Measurements from ENCODE around the gene EEF2KMT. TPM values are rescaled to one million over a fixed set of nuclear protein-coding genes. Genes with fewer than 3 reads are reported as not detected.

EEF2KMT gene
- total and polyA plus RNA-seq, 9 of the 15 experiments (the other 6 are each of a cell fraction or from before 2014, with no cell fraction given) = 4.2 to 22.7 (median 12.8) TPM

- no peak for TF ChIP-seq CCAR2 (IDR thresholded peaks at IDR 0.05; ENCODE audit: low read depth, low read length)
- TF ChIP-seq ATF6 (CRISPR knock-in tag; IDR thresholded peaks at IDR 0.05) = no peak
Observed at GRCh38 chr16:5073279-5073629, 24.3 kb downstream of the EEF2KMT start (continued).

GRCh38 chr16:5072334-5073278 lies 25.0 kb downstream of the EEF2KMT start:
- Histone ChIP-seq H3K79me2 (ENCODE audit: control insufficient read depth, insufficient read depth, low read length) (peaks cover 16% of the 10 kb centered on the region), H3K9ac (ENCODE audit: insufficient read depth in 1 of 2, low read depth in 2 of 2, low read length in 2 of 2) (peak overlapping the region; percentile 83 to 93; a peak in 3 of 4 replicates), H4K20me1 (replicated peaks; ENCODE audit: control insufficient read depth, insufficient read depth, low read length) (no peaks in the 10 kb centered on the region), H3K9me3 (replicated peaks; ENCODE audit: control insufficient read depth, insufficient read depth, low read depth, low read length) (peaks cover 5% of the 10 kb centered on the region; the same call in 1 of the 2 replicates), H3K36me3 (ENCODE audit: control insufficient read depth, insufficient read depth, low read length) (peaks cover 31% of the 10 kb centered on the region), H3K4me1 (replicated peaks in 1 of 2; ENCODE audit: control insufficient read depth in 2 of 2, insufficient read depth in 2 of 2, low read length in 2 of 2) (peaks cover 5 to 6% of the 10 kb centered on the region in 2 experiments; a peak in 3 of 5 replicates), H3K9me1 (ENCODE audit: control insufficient read depth, insufficient read depth, low read length) (no peaks in the 10 kb centered on the region), H3K27ac (ENCODE audit: extremely low read depth, low read depth, low read length) (peak overlapping the region; percentile 74), H3K4me2 (ENCODE audit: insufficient read depth, low read length) (peak overlapping the region; percentile 99), H2AFZ (ENCODE audit: low read depth, low read length) (peak overlapping the region; percentile 96), H3K4me3 (peak overlapping the region; percentile 94), H3K27me3 (ENCODE audit: control insufficient read depth in 2 of 2, insufficient read depth in 2 of 2, low read length in 2 of 2) (peaks cover 0 to 5% of the 10 kb centered on the region in 2 experiments; a peak in 1 of 5 replicates)
- BruUV-seq (replicated peaks) = no TSS peak
- no peak for DNase-seq (ENCODE audit: extremely low read depth in 1 of 4, low spot score in 3 of 4)
- 45% methylated on average over 12 of the region's 12 CpGs for WGBS (ENCODE audit: insufficient coverage, low coverage, missing lambda C conversion rate)
- CTCF ChIA-PET (ENCODE audit: low intra/inter-chr PET ratio) = no interaction called here
- no peak for FAIRE-seq
- peak; percentile 13; the same call in 2 of the 3 replicates for ATAC-seq
- TF ChIP-seq ZNF583 (CRISPR knock-in tag; IDR thresholded peaks at IDR 0.05) (no peak), KDM4B (IDR thresholded peaks at IDR 0.05; ENCODE audit: borderline replicate concordance in 2 of 2, low read depth in 1 of 2) (no peak), CREB3L1 (IDR thresholded peaks at IDR 0.05; ENCODE audit: borderline replicate concordance, low read depth) (peak; percentile 7; the same call in 1 of the 2 replicates), BDP1 (IDR thresholded peaks at IDR 0.05; ENCODE audit: insufficient read depth, insufficient read length) (no peak), HBP1 (CRISPR knock-in tag; IDR thresholded peaks at IDR 0.05) (no peak), MAX (CRISPR knock-in tag; IDR thresholded peaks at IDR 0.05) (0 out of 2 replicates have a peak, but pooled peaks have one; percentile 3), ZNF695 (CRISPR knock-in tag; IDR thresholded peaks at IDR 0.05) (no peak), MYNN (IDR thresholded peaks at IDR 0.05) (no peak), MYNN (CRISPR knock-in tag; IDR thresholded peaks at IDR 0.05) (no peak)
- intact Hi-C loops (cut with micrococcal nuclease) = no loop called here
- POLR2A ChIA-PET = interaction anchor here (0.5 to 1.5 kb wide), 6 partner anchors 9 to 665 kb away, joined by 3 to 6 read pairs (median 4); no protein-coding TSS in a partner anchor
- in situ Hi-C loops (cut with MboI) = no loop called here

All from K562 (cell line).